ENCODE data around the gene ELP4.

GRCh38 chr11:31619980-31620379, 110.4 kb downstream of the ELP4 start:
- TF ChIP-seq CTCF (conservative IDR thresholded peaks at IDR 0.05; ENCODE audit: low read length) = no peak
- no peak for TF ChIP-seq EZH2phosphoT487 (IDR thresholded peaks at IDR 0.05; ENCODE audit: borderline replicate concordance)
